ENCODE results near the gene SCLY.

Gene SCLY

DNA sequence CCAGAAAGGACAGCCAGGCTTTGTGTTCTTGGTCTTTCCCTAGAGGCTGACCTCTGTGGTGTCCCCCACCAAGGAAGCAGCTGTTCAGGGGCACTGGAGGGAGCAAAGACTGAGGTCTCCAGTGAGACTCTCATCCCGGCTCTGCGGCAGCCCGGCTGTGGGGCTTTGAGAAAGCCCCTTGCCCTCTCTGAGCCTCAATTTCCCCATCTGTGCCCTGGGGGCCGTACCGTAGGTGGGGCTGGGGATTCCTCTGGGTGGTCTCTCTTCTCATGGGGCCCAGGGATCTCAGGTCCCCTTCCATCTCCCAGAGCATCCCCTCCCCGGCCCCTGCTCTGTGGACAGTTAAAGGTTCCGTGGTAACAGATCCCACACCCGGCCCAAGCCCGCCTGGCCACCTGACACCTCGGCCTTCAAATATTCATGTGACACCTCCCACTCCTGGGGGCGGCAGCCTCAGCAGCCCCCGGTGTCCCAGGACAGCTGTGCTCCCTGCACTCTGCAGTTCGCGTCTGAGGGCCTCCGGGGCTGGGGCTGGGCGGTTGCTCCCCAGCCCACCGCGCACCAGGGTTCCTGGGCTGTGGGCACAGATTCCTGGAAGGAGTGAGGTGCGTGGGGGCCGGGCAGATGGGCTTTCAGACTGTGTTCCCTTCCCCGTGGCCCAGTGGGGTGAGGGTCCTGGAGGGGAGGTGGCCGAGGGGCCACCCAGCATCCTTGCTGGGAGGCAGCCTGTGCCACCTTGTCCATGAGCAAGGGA is 62.6 kb downstream of the SCLY start:
- TF ChIP-seq CSRNP3 (CRISPR knock-in tag; IDR thresholded peaks at IDR 0.05) (no peak), PPARA (CRISPR knock-in tag; IDR thresholded peaks at IDR 0.05; ENCODE audit: borderline replicate concordance) (no peak), ZNF8 (CRISPR knock-in tag; IDR thresholded peaks at IDR 0.05) (no peak), ARNTL (CRISPR knock-in tag; IDR thresholded peaks at IDR 0.05; ENCODE audit: borderline replicate concordance, low read depth) (no peak), POU6F1 (CRISPR knock-in tag; IDR thresholded peaks at IDR 0.05; ENCODE audit: borderline replicate concordance, low read depth) (no peak), CSDC2 (CRISPR knock-in tag; IDR thresholded peaks at IDR 0.05) (no peak), PATZ1 (CRISPR knock-in tag; IDR thresholded peaks at IDR 0.05; ENCODE audit: borderline replicate concordance) (no peak), TCF4 (CRISPR knock-in tag; IDR thresholded peaks at IDR 0.05; ENCODE audit: borderline replicate concordance) (no peak), BACH2 (CRISPR knock-in tag; IDR thresholded peaks at IDR 0.05; ENCODE audit: borderline replicate concordance) (no peak), CREB5 (CRISPR knock-in tag; IDR thresholded peaks at IDR 0.05; ENCODE audit: low read depth) (no peak), OSR1 (CRISPR knock-in tag; IDR thresholded peaks at IDR 0.05) (no peak), GLIS3 (CRISPR knock-in tag; IDR thresholded peaks at IDR 0.05) (no peak), ZNF70 (CRISPR knock-in tag; IDR thresholded peaks at IDR 0.05) (no peak), ZFP30 (CRISPR knock-in tag; IDR thresholded peaks at IDR 0.05) (no peak), ZC3H10 (CRISPR knock-in tag; IDR thresholded peaks at IDR 0.05) (no peak), RARB (CRISPR knock-in tag; IDR thresholded peaks at IDR 0.05) (no peak), TOX (CRISPR knock-in tag; IDR thresholded peaks at IDR 0.05; ENCODE audit: borderline replicate concordance) (no peak), SNAI2 (CRISPR knock-in tag; IDR thresholded peaks at IDR 0.05) (no peak)
- ATAC-seq = no peak

DNA sequence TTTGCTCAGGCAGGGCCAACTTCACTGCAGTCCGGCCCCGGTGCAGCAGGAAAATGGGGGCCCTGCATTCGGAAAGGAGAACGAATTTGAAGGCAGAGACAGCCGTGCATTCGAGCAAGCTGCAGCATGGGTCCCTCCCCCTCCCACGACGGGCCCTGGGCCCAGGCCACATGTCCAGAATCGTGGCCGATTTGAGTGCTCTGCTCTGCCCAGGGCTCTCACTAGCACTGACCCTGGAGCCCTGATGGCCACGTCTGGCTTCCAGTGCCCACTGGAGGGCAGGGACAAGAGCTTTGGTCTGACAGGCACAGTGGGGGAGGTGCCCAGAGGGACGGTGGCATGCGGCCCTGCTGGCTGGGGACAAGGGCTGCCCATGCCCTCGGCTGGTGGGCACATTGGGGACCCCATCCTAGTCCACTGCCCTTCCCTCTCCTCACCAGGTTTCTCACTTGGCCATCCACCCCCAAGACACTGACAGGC is 63.2 kb downstream of the SCLY start:
- ATAC-seq = no peak
- TF ChIP-seq ZNF8 (CRISPR knock-in tag; IDR thresholded peaks at IDR 0.05) = no peak
- TF ChIP-seq TSHZ2 (CRISPR knock-in tag; IDR thresholded peaks at IDR 0.05) = no peak
- no peak for TF ChIP-seq ZFP30 (CRISPR knock-in tag; IDR thresholded peaks at IDR 0.05)
- TF ChIP-seq ZNF70 (CRISPR knock-in tag; IDR thresholded peaks at IDR 0.05) = no peak
- TF ChIP-seq OSR1 (CRISPR knock-in tag; IDR thresholded peaks at IDR 0.05) = no peak
- TF ChIP-seq RARB (CRISPR knock-in tag; IDR thresholded peaks at IDR 0.05) = no peak
- TF ChIP-seq ZFP3 (CRISPR knock-in tag; IDR thresholded peaks at IDR 0.05) = no peak
- TF ChIP-seq PATZ1 (CRISPR knock-in tag; IDR thresholded peaks at IDR 0.05; ENCODE audit: borderline replicate concordance) = no peak
- TF ChIP-seq TCF4 (CRISPR knock-in tag; IDR thresholded peaks at IDR 0.05; ENCODE audit: borderline replicate concordance) = no peak
- no peak for TF ChIP-seq ESRRG (CRISPR knock-in tag; IDR thresholded peaks at IDR 0.05)
- no peak for TF ChIP-seq SNAI2 (CRISPR knock-in tag; IDR thresholded peaks at IDR 0.05)
- no peak for TF ChIP-seq ZNF565 (CRISPR knock-in tag; conservative IDR thresholded peaks at IDR 0.05; ENCODE audit: low read depth)

All from SK-N-SH treated with all-trans-retinoic acid at 6 μM for 48 hours (cell line).